NCI-H2081 (cell line): ENCODE results near the gene CAB39.
A peak's percentile ranks its signal among the peaks of the same experiment; 100 is the strongest.

Source experiments
- DNase-seq, 2 experiments: peaks; one replicate each; lab custom pipeline; 2025; lab: John Stamatoyannopoulos, UW

Gene CAB39

GRCh38 chr2:230863442-230864121 lies 150.9 kb downstream of the CAB39 start:
- DNase-seq = no peak

GRCh38 chr2:230864122-230864604 lies 151.5 kb downstream of the CAB39 start:
- no peak for DNase-seq

- DNase-seq = peak; percentile 36 to 59
Observed at GRCh38 chr2:230864605-230865306, 152.1 kb downstream of the CAB39 start, which contains the start of gene ITM2C. Gene ITM2C, plus strand, starts transcription at chr2:230864942. Its CDS starts 84 bp downstream, at chr2:230865026.

- DNase-seq = no peak
Observed at GRCh38 chr2:230865307-230865765, 152.7 kb downstream of the CAB39 start.

- DNase-seq = peak in 1 of 2 experiments; percentile 11
Observed at GRCh38 chr2:230865766-230866755, 153.4 kb downstream of the CAB39 start.

GRCh38 chr2:230866756-230867523 lies 154.3 kb downstream of the CAB39 start:
- peak; percentile 41 to 79 for DNase-seq

- DNase-seq = peak; percentile 52 to 71
Observed at GRCh38 chr2:230868161-230868946, 155.7 kb downstream of the CAB39 start.

GRCh38 chr2:230868947-230869913 lies 156.6 kb downstream of the CAB39 start:
- DNase-seq = no peak

- no peak for DNase-seq
Observed at GRCh38 chr2:230869914-230870543, 157.4 kb downstream of the CAB39 start.
